GM12878 (cell line): ENCODE data around the gene RPAP3. TPM values are rescaled to one million over a fixed set of nuclear protein-coding genes. Genes with fewer than 3 reads are reported as not detected.

ENCODE experiments used
- ATAC-seq: fragments of 200-7000 bp; cut with Tn5 transposase; 3 replicates; pipeline ENCODE4 v1.9.1; 2020; ENCODE audit warnings: mild to moderate bottlenecking, moderate library complexity
- BruUV-seq: library from RNA; stranded (reverse); fragments of 400-500 nt; replicated peaks from 2 replicates; lab custom pipeline; 2021; lab: Mats Ljungman, UMichigan
- CTCF ChIA-PET: fragments of 300-600 bp; sonication (Branson Sonifier 250); formaldehyde crosslinking; extraction: SDS; loops from one replicate; lab custom pipeline; 2021; ENCODE audit warnings: inconsistent platforms; lab: Yijun Ruan, JAX
- POLR2A ChIA-PET: fragments of 350-600 bp; formaldehyde crosslinking; extraction: SDS; loops from one replicate; lab custom pipeline; 2021; ENCODE audit warnings: inconsistent platforms; lab: Charles Lee
- RAD21 ChIA-PET: fragments of 300-600 bp; sonication (Branson Sonifier 250); formaldehyde crosslinking; loops from one replicate; lab custom pipeline; 2023; ENCODE audit warnings: antibody characterized with exemption; ENCODE audit not compliant: unreplicated experiment; lab: Charles Lee
- SMC1A ChIA-PET: fragments of 300-600 bp; sonication (Branson Sonifier 250); formaldehyde crosslinking; loops from one replicate; lab custom pipeline; 2023; ENCODE audit not compliant: unreplicated experiment, uncharacterized antibody; lab: Charles Lee
- DNase-seq: peaks from one replicate; pipeline ENCODE4 v3.0.0-alpha.2; 2011; ENCODE audit warnings: low read depth, low spot score
- FAIRE-seq: peaks from 3 replicates; lab custom pipeline; 2011; peaks lifted over from hg19 to GRCh38; lab: Jason Lieb, UNC
- H2AFZ ChIP-seq: 2 replicates; pipeline ENCODE4 v1.6.0; 2011; ENCODE audit warnings: low read depth, low read length, control low read depth; ENCODE audit not compliant: control insufficient read depth
- H3K27ac ChIP-seq: 2 replicates; pipeline ENCODE4 v1.5.1; 2011; ENCODE audit warnings: control low read depth; ENCODE audit not compliant: control insufficient read depth, insufficient read depth
- H3K27me3 ChIP-seq, 2 experiments: replicated peaks in 1 of 2; 2 replicates each; pipeline versions ENCODE4 v1.6.0 to v1.6.1; 2011; ENCODE audit warnings: low read length in 1 of 2; ENCODE audit not compliant: control insufficient read depth in 2 of 2, insufficient read depth in 2 of 2
- H3K36me3 ChIP-seq, 2 experiments: 2 replicates each; pipeline ENCODE4 v1.5.1; 2011; ENCODE audit warnings: low read length in 1 of 2; ENCODE audit not compliant: control insufficient read depth in 2 of 2, insufficient read depth in 2 of 2
- H3K4me1 ChIP-seq: 2 replicates; pipeline ENCODE4 v1.6.1; 2011; ENCODE audit warnings: mild to moderate bottlenecking, low read length, moderate library complexity, mixed read lengths; ENCODE audit not compliant: control insufficient read depth, insufficient read depth
- H3K4me2 ChIP-seq: 2 replicates; pipeline ENCODE4 v1.6.0; 2011; ENCODE audit warnings: control low read depth; ENCODE audit not compliant: control insufficient read depth, insufficient read depth
- H3K4me3 ChIP-seq: fragments of 200-600 bp; sonication (generic); 2 replicates; pipeline ENCODE4 v1.5.1; 2016
- H3K79me2 ChIP-seq: 2 replicates; pipeline ENCODE4 v1.6.0; 2011; ENCODE audit warnings: low read length; ENCODE audit not compliant: control insufficient read depth, insufficient read depth
- H3K9ac ChIP-seq: 2 replicates; pipeline ENCODE4 v1.8.0; 2011; ENCODE audit warnings: low read length, control low read depth, mixed read lengths; ENCODE audit not compliant: control insufficient read depth, insufficient read depth
- H3K9me3 ChIP-seq: replicated peaks from 3 replicates; pipeline ENCODE4 v1.5.1; 2011; ENCODE audit warnings: mild to moderate bottlenecking, low read length; ENCODE audit not compliant: control insufficient read depth, insufficient read depth
- H4K20me1 ChIP-seq: 2 replicates; pipeline ENCODE4 v1.6.0; 2011; ENCODE audit not compliant: control insufficient read depth, insufficient read depth
- ATF7 ChIP-seq: fragments of 450-650 bp; IDR thresholded peaks from 2 replicates; pipeline ENCODE4 v1.6.1; 2016; ENCODE audit warnings: low read depth, mild to moderate bottlenecking
- CREM ChIP-seq: IDR thresholded peaks from 2 replicates; pipeline ENCODE4 v1.6.1; 2014; ENCODE audit warnings: antibody characterized with exemption, low read depth
- EZH2 ChIP-seq: IDR thresholded peaks from 2 replicates; pipeline ENCODE4 v1.6.1; 2012; ENCODE audit warnings: low read depth, mild to moderate bottlenecking, control low read depth, inconsistent platforms, low read length, borderline replicate concordance; ENCODE audit not compliant: control insufficient read depth
- MYB ChIP-seq: fragments of 150-350 bp; IDR thresholded peaks from 2 replicates; pipeline ENCODE4 v1.6.1; 2014; ENCODE audit warnings: mild to moderate bottlenecking, low read depth, low read length, borderline replicate concordance
- NFIC ChIP-seq: IDR thresholded peaks from 2 replicates; pipeline ENCODE4 v1.6.1; 2012; ENCODE audit warnings: low read depth, mild to moderate bottlenecking, inconsistent platforms, low read length, moderate library complexity
- NR2C1 ChIP-seq: fragments of 450-650 bp; IDR thresholded peaks from 2 replicates; pipeline ENCODE4 v1.6.1; 2017; ENCODE audit warnings: antibody characterized with exemption, mild to moderate bottlenecking, moderate library complexity
- PAX5 ChIP-seq: IDR thresholded peaks from 2 replicates; pipeline ENCODE4 v1.6.1; 2011; ENCODE audit warnings: low read depth, low read length, borderline replicate concordance
- SRF ChIP-seq, 2 experiments: IDR thresholded peaks; 2 replicates each; pipeline ENCODE4 v1.6.1; 2011; ENCODE audit warnings: low read depth in 2 of 2, low read length in 2 of 2, mild to moderate bottlenecking in 1 of 2, moderate library complexity in 1 of 2
- STAT1 ChIP-seq: fragments of 450-650 bp; conservative IDR thresholded peaks from 2 replicates; pipeline ENCODE4 v1.6.1; 2014; ENCODE audit warnings: antibody characterized with exemption, mild to moderate bottlenecking
- ZNF622 ChIP-seq: fragments of 450-650 bp; IDR thresholded peaks from 2 replicates; pipeline ENCODE4 v1.6.1; 2017; ENCODE audit warnings: mild to moderate bottlenecking, inconsistent platforms
- ZSCAN29 ChIP-seq: fragments of 450-650 bp; IDR thresholded peaks from 2 replicates; pipeline ENCODE4 v1.6.1; 2017; ENCODE audit warnings: mild to moderate bottlenecking, moderate library complexity
- WGBS: methylation state at CpG from one replicate; pipeline ENCODE4 v1.1.6; 2016; ENCODE audit warnings: low lambda C conversion rate; ENCODE audit not compliant: insufficient replicate concordance, insufficient coverage; ENCODE audit errors: missing lambda C conversion rate; 5-methylcytosine and 5-hydroxymethylcytosine counted together
- in situ Hi-C: fragments of 300-500 bp; cut with MboI; formaldehyde crosslinking; loops from 9 replicates; pipeline ENCODE4 v1.14.3; 2018; ENCODE audit warnings: mixed read lengths
- intact Hi-C: fragments of 100-400 bp; cut with micrococcal nuclease; formaldehyde crosslinking; loops from one replicate; pipeline ENCODE4 v1.14.2; 2022; ENCODE audit not compliant: unreplicated experiment
- polyA plus RNA-seq, 11 experiments: library from polyadenylated mRNA; depleted of rRNA in 4 of 11; unstranded in 6 of 11; stranded (reverse) in 5 of 11; fragments of >200 nt; fragmentation: Nextera tagmentation in 4 of 11; fragmentation: Illumina TruSeq in 1 of 11; extraction: Ambion mirVana in 4 of 11; extraction: Trizol in 1 of 11; gene quantifications; 1 replicate in 1 of 11; 2 replicates in 10 of 11; pipeline versions ENCODE4 v1.2.1 to v1.2.3, GENCODE V29; 2011 to 2016; ENCODE audit warnings: inconsistent platforms in 2 of 11, missing spikeins in 2 of 11, low read depth in 1 of 11
- total RNA-seq, 4 experiments: library from RNA; depleted of rRNA in 3 of 4; stranded (reverse); fragments of >200 nt in 3 of 4; fragmentation: Illumina TruSeq in 1 of 4; extraction: Trizol in 1 of 4; gene quantifications; 2 replicates each; pipeline versions ENCODE4 v1.2.1 to v1.2.3, GENCODE V29; 2013 to 2021
- TF ChIP-seq, protein P1 (sequence below): fragments of 450-650 bp; IDR thresholded peaks from 2 replicates; pipeline ENCODE4 v1.6.1; 2017; ENCODE audit warnings: antibody characterized with exemption, mild to moderate bottlenecking, moderate library complexity
- TF ChIP-seq, protein P2 (sequence below): IDR thresholded peaks from 2 replicates; pipeline ENCODE4 v1.6.1; 2011; ENCODE audit warnings: mild to moderate bottlenecking, low read depth, low read length, moderate library complexity; ENCODE audit not compliant: insufficient replicate concordance
- TF ChIP-seq, protein P3 (sequence below): fragments of 450-650 bp; IDR thresholded peaks from 2 replicates; pipeline ENCODE4 v1.6.1; 2017; ENCODE audit warnings: mild to moderate bottlenecking
- TF ChIP-seq, protein P4 (sequence below): fragments of 450-650 bp; IDR thresholded peaks from 2 replicates; pipeline ENCODE4 v1.6.1; 2017; ENCODE audit warnings: mild to moderate bottlenecking, moderate library complexity

RPAP3 gene
- total and polyA plus RNA-seq, 10 of the 15 experiments (the other 5 are each of a cell fraction or from before 2014, with no cell fraction given), result 14.1 to 50.6 (median 28.4) TPM

DNA sequence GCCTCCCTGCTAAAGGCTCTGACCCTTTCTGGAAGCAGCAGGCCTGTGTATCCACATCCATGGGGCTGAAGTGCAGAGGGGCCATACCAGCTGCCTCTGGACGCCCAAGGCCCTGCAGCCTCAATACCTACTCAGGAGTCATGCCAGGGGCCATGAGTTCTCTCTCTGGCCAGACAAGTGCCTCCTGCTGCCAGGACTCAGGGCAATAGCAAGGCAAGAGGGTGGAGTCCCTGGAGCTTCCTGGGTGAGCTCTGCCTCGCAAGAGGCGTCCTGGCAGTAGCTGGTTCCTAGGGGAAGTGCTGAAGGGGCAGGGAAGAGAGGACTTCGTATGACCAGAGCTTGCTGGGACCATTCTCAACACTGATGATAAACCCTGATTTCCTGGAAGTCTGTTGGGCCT, 30.4 kb upstream of the RPAP3 start:
- Histone ChIP-seq H3K36me3 (no peaks in the 10 kb centered on the region), H3K79me2 (no peaks in the 10 kb centered on the region), H3K4me3 (no peak overlapping the region), H3K9ac (no peak overlapping the region), H3K27ac (no peak overlapping the region), H3K4me1 (peaks cover 20% of the 10 kb centered on the region), H3K9me3 (no peaks in the 10 kb centered on the region), H4K20me1 (no peaks in the 10 kb centered on the region), H2AFZ (no peak overlapping the region), H3K27me3 (no peaks in the 10 kb centered on the region), H3K4me2 (no peak overlapping the region)
- intact Hi-C loops (no loop called here), in situ Hi-C loops (no loop called here)
- 31% methylated on average over 4 of the region's 4 CpGs for WGBS
- DNase-seq (no peak), ATAC-seq (no peak), FAIRE-seq (no peak)
- RAD21 ChIA-PET, result interaction anchor here (0.6 to 1.8 kb wide), 3 partner anchors 26 to 32 kb away, joined by 3 to 8 read pairs (median 3); no protein-coding TSS in a partner anchor
- POLR2A ChIA-PET, result interaction anchor here (1.1 kb wide), 1 partner anchor 26 kb away, joined by 3 read pairs; no protein-coding TSS in a partner anchor
- no TSS peak for BruUV-seq
- SMC1A ChIA-PET, result interaction anchor here (0.7 to 1.5 kb wide), 4 partner anchors 11 to 41 kb away, joined by 3 to 5 read pairs (median 4); partner anchors contain the start of gene ENDOU
- CTCF ChIA-PET, result interaction anchor here (0.6 to 2.5 kb wide), 5 partner anchors 18 to 41 kb away, joined by 3 to 10 read pairs (median 3); no protein-coding TSS in a partner anchor
- TF ChIP-seq CREM (no peak), PAX5 (no peak), NR2C1 (no peak), ATF7 (no peak), STAT1 (no peak), SRF (IDR thresholded peaks at IDR 0.05; ENCODE audit: low read depth in 2 of 2, low read length in 2 of 2) (no peak), EZH2 (no peak), MYB (no peak), ZNF622 (no peak), ZSCAN29 (no peak), NFIC (no peak)
- TF ChIP-seq, protein P1, sequence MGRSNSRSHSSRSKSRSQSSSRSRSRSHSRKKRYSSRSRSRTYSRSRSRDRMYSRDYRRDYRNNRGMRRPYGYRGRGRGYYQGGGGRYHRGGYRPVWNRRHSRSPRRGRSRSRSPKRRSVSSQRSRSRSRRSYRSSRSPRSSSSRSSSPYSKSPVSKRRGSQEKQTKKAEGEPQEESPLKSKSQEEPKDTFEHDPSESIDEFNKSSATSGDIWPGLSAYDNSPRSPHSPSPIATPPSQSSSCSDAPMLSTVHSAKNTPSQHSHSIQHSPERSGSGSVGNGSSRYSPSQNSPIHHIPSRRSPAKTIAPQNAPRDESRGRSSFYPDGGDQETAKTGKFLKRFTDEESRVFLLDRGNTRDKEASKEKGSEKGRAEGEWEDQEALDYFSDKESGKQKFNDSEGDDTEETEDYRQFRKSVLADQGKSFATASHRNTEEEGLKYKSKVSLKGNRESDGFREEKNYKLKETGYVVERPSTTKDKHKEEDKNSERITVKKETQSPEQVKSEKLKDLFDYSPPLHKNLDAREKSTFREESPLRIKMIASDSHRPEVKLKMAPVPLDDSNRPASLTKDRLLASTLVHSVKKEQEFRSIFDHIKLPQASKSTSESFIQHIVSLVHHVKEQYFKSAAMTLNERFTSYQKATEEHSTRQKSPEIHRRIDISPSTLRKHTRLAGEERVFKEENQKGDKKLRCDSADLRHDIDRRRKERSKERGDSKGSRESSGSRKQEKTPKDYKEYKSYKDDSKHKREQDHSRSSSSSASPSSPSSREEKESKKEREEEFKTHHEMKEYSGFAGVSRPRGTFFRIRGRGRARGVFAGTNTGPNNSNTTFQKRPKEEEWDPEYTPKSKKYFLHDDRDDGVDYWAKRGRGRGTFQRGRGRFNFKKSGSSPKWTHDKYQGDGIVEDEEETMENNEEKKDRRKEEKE, result no peak
- TF ChIP-seq, protein P2, sequence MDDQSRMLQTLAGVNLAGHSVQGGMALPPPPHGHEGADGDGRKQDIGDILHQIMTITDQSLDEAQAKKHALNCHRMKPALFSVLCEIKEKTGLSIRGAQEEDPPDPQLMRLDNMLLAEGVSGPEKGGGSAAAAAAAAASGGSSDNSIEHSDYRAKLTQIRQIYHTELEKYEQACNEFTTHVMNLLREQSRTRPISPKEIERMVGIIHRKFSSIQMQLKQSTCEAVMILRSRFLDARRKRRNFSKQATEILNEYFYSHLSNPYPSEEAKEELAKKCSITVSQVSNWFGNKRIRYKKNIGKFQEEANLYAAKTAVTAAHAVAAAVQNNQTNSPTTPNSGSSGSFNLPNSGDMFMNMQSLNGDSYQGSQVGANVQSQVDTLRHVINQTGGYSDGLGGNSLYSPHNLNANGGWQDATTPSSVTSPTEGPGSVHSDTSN, result no peak
- TF ChIP-seq, protein P3, sequence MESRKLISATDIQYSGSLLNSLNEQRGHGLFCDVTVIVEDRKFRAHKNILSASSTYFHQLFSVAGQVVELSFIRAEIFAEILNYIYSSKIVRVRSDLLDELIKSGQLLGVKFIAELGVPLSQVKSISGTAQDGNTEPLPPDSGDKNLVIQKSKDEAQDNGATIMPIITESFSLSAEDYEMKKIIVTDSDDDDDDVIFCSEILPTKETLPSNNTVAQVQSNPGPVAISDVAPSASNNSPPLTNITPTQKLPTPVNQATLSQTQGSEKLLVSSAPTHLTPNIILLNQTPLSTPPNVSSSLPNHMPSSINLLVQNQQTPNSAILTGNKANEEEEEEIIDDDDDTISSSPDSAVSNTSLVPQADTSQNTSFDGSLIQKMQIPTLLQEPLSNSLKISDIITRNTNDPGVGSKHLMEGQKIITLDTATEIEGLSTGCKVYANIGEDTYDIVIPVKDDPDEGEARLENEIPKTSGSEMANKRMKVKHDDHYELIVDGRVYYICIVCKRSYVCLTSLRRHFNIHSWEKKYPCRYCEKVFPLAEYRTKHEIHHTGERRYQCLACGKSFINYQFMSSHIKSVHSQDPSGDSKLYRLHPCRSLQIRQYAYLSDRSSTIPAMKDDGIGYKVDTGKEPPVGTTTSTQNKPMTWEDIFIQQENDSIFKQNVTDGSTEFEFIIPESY, result no peak
- TF ChIP-seq, protein P4, sequence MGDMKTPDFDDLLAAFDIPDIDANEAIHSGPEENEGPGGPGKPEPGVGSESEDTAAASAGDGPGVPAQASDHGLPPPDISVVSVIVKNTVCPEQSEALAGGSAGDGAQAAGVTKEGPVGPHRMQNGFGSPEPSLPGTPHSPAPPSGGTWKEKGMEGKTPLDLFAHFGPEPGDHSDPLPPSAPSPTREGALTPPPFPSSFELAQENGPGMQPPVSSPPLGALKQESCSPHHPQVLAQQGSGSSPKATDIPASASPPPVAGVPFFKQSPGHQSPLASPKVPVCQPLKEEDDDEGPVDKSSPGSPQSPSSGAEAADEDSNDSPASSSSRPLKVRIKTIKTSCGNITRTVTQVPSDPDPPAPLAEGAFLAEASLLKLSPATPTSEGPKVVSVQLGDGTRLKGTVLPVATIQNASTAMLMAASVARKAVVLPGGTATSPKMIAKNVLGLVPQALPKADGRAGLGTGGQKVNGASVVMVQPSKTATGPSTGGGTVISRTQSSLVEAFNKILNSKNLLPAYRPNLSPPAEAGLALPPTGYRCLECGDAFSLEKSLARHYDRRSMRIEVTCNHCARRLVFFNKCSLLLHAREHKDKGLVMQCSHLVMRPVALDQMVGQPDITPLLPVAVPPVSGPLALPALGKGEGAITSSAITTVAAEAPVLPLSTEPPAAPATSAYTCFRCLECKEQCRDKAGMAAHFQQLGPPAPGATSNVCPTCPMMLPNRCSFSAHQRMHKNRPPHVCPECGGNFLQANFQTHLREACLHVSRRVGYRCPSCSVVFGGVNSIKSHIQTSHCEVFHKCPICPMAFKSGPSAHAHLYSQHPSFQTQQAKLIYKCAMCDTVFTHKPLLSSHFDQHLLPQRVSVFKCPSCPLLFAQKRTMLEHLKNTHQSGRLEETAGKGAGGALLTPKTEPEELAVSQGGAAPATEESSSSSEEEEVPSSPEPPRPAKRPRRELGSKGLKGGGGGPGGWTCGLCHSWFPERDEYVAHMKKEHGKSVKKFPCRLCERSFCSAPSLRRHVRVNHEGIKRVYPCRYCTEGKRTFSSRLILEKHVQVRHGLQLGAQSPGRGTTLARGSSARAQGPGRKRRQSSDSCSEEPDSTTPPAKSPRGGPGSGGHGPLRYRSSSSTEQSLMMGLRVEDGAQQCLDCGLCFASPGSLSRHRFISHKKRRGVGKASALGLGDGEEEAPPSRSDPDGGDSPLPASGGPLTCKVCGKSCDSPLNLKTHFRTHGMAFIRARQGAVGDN, result no peak
